Measurements from ENCODE around the gene CYP4X1. TPM values are rescaled to one million over a fixed set of nuclear protein-coding genes. Genes with fewer than 3 reads are reported as not detected.
A peak's percentile ranks its signal among the peaks of the same experiment; 100 is the strongest.
"Not testable (repeated sequence)": the region's sequence is repeated elsewhere in the genome, so short reads cannot be mapped to it uniquely, and the experiment has no call there.

The CYP4X1 gene
- total RNA-seq, 1 donor from 2014 or later = 1.5 TPM

- DNase-seq (ENCODE audit: low read depth in 2 of 2) = not testable (repeated sequence)
These were observed 46.0 kb downstream of the CYP4X1 start for GRCh38 chr1:47069509-47069908.

DNA sequence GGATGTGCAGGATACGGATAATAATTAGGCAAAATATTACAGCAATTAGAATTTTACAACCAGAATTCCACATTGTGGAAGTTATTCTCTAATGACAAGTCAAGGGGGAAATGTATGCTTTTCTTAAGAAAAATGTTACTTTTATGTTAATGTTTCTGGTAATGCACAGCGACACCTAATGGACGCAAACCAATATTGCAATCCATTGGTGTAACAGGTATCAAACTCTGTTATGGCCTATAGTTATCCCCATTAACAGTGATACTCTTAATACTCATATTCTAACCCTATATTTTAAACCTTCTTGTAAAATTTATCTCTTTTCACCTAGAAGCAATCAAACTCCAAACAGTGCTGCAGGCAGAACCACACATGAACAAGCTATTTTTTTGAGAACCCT is 65.9 kb downstream of the CYP4X1 start:
- peak in 1 of 2 donors; percentile 35 for DNase-seq (ENCODE audit: low read depth in 2 of 2)

GRCh38 chr1:47091476-47091875 is 68.0 kb downstream of the CYP4X1 start:
- DNase-seq (ENCODE audit: low read depth in 2 of 2) = not testable (repeated sequence)

Other genes starting within 250 kb of the CYP4X1 start
- gene CYP4B1, start 224.6 kb upstream of the CYP4X1 start, total RNA-seq = not detected in 2 replicates
- not detected in 2 replicates for gene CYP4A11, start 82.2 kb upstream of the CYP4X1 start, total RNA-seq
- gene CYP4Z1, start 43.6 kb downstream of the CYP4X1 start, total RNA-seq = under 0.01 and 0.13 TPM in 2 replicates
- not detected in 2 replicates for gene CYP4A22, start 113.8 kb downstream of the CYP4X1 start, total RNA-seq
- gene PDZK1IP1, start 166.4 kb downstream of the CYP4X1 start, total RNA-seq = 0.13 TPM in 2 replicates
- gene TAL1, start 208.6 kb downstream of the CYP4X1 start, total RNA-seq = 55.8 and 77.9 TPM in 2 replicates